Left lung (tissue), 10 donors: ENCODE measurements around the gene CLDN12. TPM values are rescaled to one million over a fixed set of nuclear protein-coding genes. Genes with fewer than 3 reads are reported as not detected.

Experiments used
- ATAC-seq: fragments of 200-7000 bp; cut with Tn5 transposase; one replicate; pipeline ENCODE4 v1.9.1; 2020; ENCODE audit warnings: moderate library complexity
- DNase-seq, 4 donors: peaks; one replicate each; pipeline ENCODE4 v3.0.0-alpha.2; 2013 to 2020
- H3K27ac ChIP-seq, 2 donors: fragments of 200-600 bp; sonication (generic) in 1 of 2; one replicate each; pipeline versions ENCODE4 v1.5.0 to v1.8.0; 2020 to 2021
- H3K27me3 ChIP-seq, 2 donors: fragments of 200-600 bp; sonication (generic) in 1 of 2; one replicate each; pipeline versions ENCODE4 v1.5.0 to v1.8.0; 2020 to 2021
- H3K36me3 ChIP-seq, 2 donors: fragments of 200-600 bp; sonication (generic) in 1 of 2; one replicate each; pipeline versions ENCODE4 v1.5.0 to v1.8.0; 2020 to 2021
- H3K4me1 ChIP-seq, 2 donors: fragments of 200-600 bp; one replicate each; pipeline ENCODE4 v1.8.0; 2021
- H3K4me3 ChIP-seq, 2 donors: fragments of 200-600 bp; sonication (generic) in 1 of 2; one replicate each; pipeline versions ENCODE4 v1.5.0 to v1.8.0; 2020 to 2021; ENCODE audit warnings: mild to moderate bottlenecking in 1 of 2
- H3K9me3 ChIP-seq, 2 donors: fragments of 200-600 bp; sonication (generic) in 1 of 2; one replicate each; pipeline versions ENCODE4 v1.5.0 to v1.8.0; 2020 to 2021
- CTCF ChIP-seq, 2 donors: fragments of 200-600 bp; sonication (generic) in 1 of 2; IDR thresholded peaks; one replicate each; pipeline versions ENCODE4 v1.5.0 to v1.8.0; 2021; ENCODE audit warnings: antibody characterized with exemption in 2 of 2
- intact Hi-C, 2 donors: fragments of 100-400 bp; cut with DNase I; formaldehyde crosslinking; loops; one replicate each; pipeline versions ENCODE4 v1.11.2 to v1.14.2; 2022
- polyA plus RNA-seq, 6 donors: library from polyadenylated mRNA; unstranded; fragments of 120-200 nt; gene quantifications; one replicate each; pipeline ENCODE4 v1.2.1, GENCODE V29; 2013; ENCODE audit not compliant: insufficient read length in 6 of 6
- total RNA-seq, 2 donors: library from RNA; stranded (reverse); fragmentation: NEBNext Ultra II Directional; extraction: Animal tissue kit (Norgen Biotek cat#: 25700); gene quantifications; one replicate each; pipeline ENCODE4 v1.2.1, GENCODE V29; 2021
- donor health status: DM: no; HTN: yes; CAD: no.
- donor health status: DM: no; HTN: no; CAD: no.

CLDN12 gene
- total and polyA plus RNA-seq, 8 donors, result 37.9 to 51.0 (median 46.7) TPM

- Histone ChIP-seq H3K36me3 (no peaks in the 10 kb centered on the region), H3K27ac (no peak overlapping the region), H3K9me3 (no peaks in the 10 kb centered on the region), H3K27me3 (no peaks in the 10 kb centered on the region), H3K4me1 (no peaks in the 10 kb centered on the region), H3K4me3 (no peak overlapping the region)
- DNase-seq, result no peak
- ATAC-seq, result no peak
- intact Hi-C loops, result no loop called here
- no peak for TF ChIP-seq CTCF (IDR thresholded peaks at IDR 0.05)
Measured at GRCh38 chr7:90425376-90425775, 22.1 kb downstream of the CLDN12 start.

GRCh38 chr7:90430614-90431460 lies 27.6 kb downstream of the CLDN12 start:
- H3K27me3 ChIP-seq, result no peaks in the 10 kb centered on the region
- no peak overlapping the region for H3K4me3 ChIP-seq
- intact Hi-C loops, result loop anchor here in 1 of 2 donors (10.0 kb wide), 1 partner anchor 266 kb away; no protein-coding TSS in a partner anchor
- TF ChIP-seq CTCF (IDR thresholded peaks at IDR 0.05), result no peak
- no peaks in the 10 kb centered on the region for H3K36me3 ChIP-seq
- peaks cover 0 to 14% of the 10 kb centered on the region in 2 donors for H3K9me3 ChIP-seq
- no peaks in the 10 kb centered on the region for H3K4me1 ChIP-seq
- ATAC-seq, result no peak
- H3K27ac ChIP-seq, result no peak overlapping the region
- DNase-seq, result no peak

GRCh38 chr7:90432752-90433151 lies 29.5 kb downstream of the CLDN12 start:
- Histone ChIP-seq H3K27me3 (no peaks in the 10 kb centered on the region), H3K4me3 (no peak overlapping the region), H3K4me1 (no peaks in the 10 kb centered on the region), H3K36me3 (no peaks in the 10 kb centered on the region), H3K9me3 (peaks cover 0 to 14% of the 10 kb centered on the region in 2 donors), H3K27ac (no peak overlapping the region)
- DNase-seq (no peak), ATAC-seq (no peak)
- TF ChIP-seq CTCF (IDR thresholded peaks at IDR 0.05), result no peak
- intact Hi-C loops, result loop anchor here in 1 of 2 donors (10.0 kb wide), 1 partner anchor 268 kb away; no protein-coding TSS in a partner anchor

GRCh38 chr7:90433221-90433620 lies 30.0 kb downstream of the CLDN12 start:
- no peak for TF ChIP-seq CTCF (IDR thresholded peaks at IDR 0.05)
- ATAC-seq (no peak), DNase-seq (no peak)
- H3K9me3 ChIP-seq, result peaks cover 0 to 14% of the 10 kb centered on the region in 2 donors
- no peaks in the 10 kb centered on the region for H3K4me1 ChIP-seq
- H3K27ac ChIP-seq, result no peak overlapping the region
- no peaks in the 10 kb centered on the region for H3K27me3 ChIP-seq
- H3K4me3 ChIP-seq, result no peak overlapping the region
- intact Hi-C loops, result loop anchor here in 1 of 2 donors (10.0 kb wide), 1 partner anchor 268 kb away; no protein-coding TSS in a partner anchor
- H3K36me3 ChIP-seq, result no peaks in the 10 kb centered on the region

- no peak for TF ChIP-seq CTCF (IDR thresholded peaks at IDR 0.05)
- H3K36me3 ChIP-seq, result no peaks in the 10 kb centered on the region
- H3K9me3 ChIP-seq, result no peaks in the 10 kb centered on the region
- DNase-seq, result no peak
- intact Hi-C loops, result no loop called here
- no peaks in the 10 kb centered on the region for H3K4me1 ChIP-seq
- no peak for ATAC-seq
- no peak overlapping the region for H3K4me3 ChIP-seq
- H3K27me3 ChIP-seq, result no peaks in the 10 kb centered on the region
- no peak overlapping the region for H3K27ac ChIP-seq
Measured at GRCh38 chr7:90445633-90446032, 42.4 kb downstream of the CLDN12 start.
